Activated CD4-positive, CD25-positive, alpha-beta regulatory T cell (primary cell): ENCODE measurements around the gene CDH4.

Experiments used
- DNase-seq, 4 experiments: peaks; one replicate each; lab custom pipeline; 2025; lab: John Stamatoyannopoulos, UW

Gene CDH4

DNA sequence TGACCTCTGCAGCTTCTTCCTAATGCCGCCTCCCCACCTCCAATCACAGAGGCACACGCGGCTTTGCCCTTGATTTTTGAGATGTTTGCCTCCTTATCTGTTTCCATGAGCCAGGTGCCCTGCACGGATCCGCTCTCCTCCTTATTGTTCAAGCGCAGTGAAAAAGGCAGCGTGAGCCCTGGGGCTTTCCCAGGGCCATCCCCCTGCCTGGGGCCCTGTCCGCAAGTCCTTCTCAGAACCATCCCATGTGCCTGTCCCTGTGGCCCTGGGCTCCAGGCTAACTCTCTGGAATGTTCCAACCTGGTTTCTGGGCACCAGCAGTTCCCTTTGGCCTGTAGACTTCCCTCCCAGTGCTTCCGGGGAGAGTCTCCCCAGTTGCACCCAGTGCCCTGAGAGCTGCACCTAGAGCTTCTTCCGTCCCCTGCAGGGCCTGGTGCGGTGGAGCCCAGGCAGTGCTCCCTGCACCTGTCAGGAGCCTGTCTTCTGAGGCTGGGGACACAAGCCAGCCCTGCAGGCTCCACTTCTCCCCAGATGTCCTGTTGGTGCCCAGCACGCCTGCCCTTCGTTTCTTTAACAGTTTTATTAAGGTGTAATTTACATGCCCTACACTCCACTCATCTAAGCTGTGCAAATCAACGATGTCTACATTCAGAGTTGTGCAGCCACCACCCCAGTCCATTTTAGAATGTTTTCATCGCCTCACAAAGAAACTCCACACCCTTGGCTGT, 330.3 kb downstream of the CDH4 start:
- DNase-seq = no peak

DNA sequence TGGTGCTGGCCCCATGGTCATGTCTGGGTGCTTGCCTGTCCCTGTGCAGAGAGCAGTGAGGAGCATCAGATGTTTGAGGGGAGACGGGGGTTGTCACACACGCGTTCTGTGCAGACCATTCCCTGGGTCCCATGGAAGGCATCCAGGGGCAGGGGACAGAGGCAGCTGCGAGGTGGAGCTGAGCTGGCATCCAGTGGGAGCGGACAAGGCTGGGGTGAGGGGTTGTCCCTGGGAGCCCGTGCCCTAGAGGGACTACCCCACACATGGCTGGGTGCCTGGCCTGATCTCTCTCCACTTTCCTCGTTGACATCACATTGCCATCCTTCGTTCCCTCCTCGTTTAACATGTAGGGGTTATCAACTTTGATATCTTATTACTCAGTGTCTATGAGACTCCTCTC, 331.3 kb downstream of the CDH4 start:
- no peak for DNase-seq

DNA sequence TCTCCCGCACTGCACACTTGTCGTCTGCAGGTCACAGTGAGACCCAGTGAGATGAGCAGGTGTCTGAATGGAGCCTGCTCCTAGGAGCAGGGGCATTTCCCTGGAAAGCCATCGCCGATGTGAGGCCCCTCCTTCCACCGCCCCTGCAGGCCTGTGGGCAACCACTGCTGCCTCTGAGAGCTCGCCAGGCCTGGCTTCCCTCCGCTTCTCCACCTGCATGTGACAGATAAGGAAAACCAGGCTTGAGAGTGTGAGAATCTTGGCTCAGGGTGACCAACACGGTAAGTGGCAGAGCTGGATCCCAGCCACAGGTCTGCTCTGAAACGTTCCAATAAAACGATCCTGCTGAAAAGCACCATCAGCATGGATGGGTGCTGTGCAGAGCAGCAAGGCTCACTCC, 332.8 kb downstream of the CDH4 start:
- no peak for DNase-seq

DNA sequence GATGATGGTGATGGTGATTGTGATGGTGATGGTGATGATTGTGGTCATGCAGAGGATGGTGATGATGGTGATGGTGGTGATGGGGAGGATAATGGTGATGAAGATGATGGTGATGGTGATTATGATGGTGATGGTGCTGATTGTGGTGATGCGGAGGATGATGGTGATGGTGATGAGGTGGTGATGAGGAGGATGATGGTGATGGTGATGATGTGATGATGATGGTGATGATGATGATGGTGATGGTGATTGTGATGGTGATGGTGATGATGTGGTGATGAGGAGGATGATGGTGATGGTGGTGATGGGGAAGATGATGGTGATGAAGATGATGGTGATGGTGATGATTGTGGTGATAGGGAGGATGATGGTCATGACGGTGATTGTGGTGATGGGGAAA, 333.7 kb downstream of the CDH4 start:
- DNase-seq = no peak

GRCh38 chr20:61587036-61587435, 335.0 kb downstream of the CDH4 start:
- no peak for DNase-seq

DNA sequence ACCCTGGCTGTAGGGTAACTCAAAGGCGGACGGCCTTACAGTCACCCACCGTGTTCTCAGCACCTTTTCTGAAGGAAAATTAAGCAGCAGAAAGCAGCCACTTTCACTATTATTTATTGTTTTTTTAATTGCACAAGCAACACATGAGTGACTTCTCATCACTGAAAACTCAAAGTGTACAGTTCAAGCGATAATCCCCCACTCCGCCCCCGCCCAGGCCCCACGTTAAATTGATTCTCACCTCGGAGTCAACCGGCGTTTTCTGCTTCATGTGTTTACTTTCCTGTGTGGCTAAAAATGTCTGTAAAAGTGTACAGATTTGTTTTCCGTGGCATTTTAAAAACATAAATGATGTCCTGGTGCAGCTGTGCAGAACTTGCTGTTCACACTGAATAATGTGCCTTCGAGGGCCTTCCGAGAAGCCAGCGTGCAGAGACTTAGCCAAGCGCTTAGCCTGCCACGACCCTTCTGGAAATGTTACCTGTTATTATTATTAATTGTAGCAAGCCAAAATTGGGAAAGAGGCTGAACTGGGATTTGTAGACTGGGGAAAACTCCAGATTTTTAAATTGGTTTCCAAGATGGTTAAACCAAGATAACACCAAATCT, 335.7 kb downstream of the CDH4 start:
- DNase-seq = no peak

DNA sequence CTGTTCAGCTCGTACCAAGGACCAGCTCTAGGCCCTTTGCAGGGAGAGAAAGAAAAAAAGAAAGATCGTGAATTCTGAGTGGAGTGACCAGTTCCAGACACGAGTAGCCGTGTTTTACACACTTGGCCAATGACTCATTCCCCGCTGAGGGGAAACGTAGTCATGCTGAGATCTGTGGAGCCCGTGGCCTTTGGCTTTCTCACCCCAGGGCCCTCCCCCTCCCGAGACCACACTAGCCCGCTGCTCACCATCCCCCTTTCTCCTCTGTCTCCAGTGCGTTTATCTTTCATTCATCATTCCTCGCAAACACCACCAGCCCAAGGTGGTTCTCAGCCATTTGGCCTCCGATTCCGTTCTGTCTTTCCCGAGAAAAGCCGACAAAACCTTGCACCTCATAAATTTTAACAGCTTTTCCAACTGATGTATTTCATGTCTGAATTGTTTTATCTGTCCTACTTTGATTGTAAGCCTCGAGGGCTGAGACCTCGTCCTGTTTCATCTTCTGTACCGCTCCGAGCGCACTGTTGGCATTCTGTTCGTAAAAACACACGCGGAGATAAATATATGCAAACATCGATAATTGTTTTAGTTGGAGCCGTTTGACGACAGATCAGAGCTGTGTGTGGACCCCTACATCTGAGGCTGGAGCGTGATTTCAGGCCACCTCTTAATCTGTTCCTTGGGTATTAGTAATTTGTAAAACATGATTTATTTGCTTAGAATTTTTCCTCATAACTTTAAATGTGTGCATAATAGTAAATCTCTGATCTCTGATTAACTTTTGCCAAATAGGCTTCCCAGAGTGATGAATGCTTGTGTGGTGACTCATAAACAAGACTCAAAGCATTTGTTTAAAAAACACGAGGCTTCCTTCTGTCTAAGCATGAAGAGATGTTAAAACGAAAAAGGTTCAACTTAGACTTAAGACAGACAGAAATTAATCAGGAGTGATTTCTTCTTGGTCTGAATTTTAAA, 336.6 kb downstream of the CDH4 start:
- no peak for DNase-seq

DNA sequence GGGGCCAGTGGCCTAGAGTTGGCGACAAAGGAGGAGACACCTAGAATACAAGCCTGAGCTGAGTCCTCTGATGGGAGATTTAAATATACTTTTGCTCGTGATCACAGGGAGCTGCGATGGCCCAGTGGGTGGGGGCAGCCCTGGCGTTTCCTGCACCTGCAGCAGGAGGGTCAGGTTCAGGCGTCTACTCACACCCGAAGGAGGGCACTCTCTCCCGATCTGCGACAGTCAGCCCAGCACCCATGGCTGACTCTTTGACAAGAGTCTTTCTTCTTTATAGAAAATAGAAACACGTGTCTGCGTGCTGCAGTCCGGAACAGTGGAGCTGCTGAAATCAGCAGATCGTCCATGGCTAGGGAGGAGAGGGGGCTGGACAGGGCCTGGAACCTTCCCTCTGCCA, 338.2 kb downstream of the CDH4 start:
- no peak for DNase-seq

DNA sequence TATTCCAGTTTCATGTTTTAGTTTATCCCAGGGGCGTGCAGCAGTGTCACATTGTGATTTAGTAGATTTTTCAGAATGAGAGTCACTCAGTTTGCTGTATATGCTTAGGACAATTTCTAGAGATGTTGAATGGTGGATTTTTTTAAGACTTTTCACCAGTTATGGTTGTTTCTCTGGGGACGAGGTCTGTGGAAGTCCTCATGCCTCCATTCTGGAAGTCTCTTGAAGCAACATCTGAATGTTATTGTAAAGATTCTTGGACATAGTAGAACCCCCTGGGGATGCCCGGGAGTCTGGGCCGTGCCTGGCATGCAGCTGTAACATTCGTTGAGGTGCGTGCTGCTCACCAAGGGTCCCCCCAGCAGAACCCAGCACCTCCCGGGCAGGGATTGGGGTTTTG, 341.5 kb downstream of the CDH4 start:
- DNase-seq = no peak

- DNase-seq = no peak
Observed at GRCh38 chr20:61594198-61594597, 342.1 kb downstream of the CDH4 start.

GRCh38 chr20:61595216-61595615, 343.2 kb downstream of the CDH4 start:
- DNase-seq = no peak

GRCh38 chr20:61596687-61597330, 344.7 kb downstream of the CDH4 start:
- no peak for DNase-seq

DNA sequence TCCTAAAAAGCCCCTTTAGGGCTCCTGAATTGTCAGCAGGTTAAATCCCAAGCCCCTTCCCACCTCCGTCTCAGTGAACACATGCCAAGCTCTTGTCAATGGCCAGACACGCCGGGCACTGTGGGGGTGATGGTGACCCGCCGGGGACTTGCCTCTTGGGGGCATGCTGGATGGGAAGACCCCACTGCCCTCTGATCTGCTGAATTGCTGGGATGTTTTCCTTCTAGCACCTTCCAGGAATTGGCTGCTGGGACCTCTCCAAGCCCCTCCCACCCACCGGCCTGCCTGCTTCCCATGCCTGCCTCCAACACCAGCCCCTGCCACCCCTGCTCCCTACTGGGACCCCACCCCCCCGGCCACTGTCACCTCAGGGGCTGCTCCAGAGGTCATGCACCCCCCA, 345.9 kb downstream of the CDH4 start:
- no peak for DNase-seq

GRCh38 chr20:61598586-61598985, 346.5 kb downstream of the CDH4 start:
- DNase-seq = no peak

DNA sequence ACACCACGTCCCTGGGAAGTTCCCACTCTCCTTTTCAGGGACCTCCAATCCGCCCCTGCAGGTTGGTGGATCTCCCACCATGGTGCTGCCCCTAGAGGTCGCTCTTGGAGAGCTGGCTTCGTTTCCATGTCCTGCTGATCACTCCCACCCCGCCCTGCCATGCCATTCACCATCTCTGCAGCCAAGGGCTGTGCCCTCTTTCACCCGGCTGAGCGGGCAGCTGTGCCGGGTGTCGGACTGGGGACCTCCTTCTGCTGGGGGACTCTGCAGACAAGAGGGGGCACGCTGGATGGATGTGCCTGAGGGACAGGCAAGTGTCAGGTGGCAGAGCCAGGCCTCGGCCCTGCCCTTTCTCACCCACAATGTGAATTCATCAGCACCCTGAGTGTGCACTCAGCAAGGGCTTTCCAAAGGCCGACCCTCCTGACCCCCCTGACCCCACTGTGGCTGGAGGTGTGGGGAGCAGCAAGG, 347.0 kb downstream of the CDH4 start:
- DNase-seq = no peak

GRCh38 chr20:61599541-61599992, 347.5 kb downstream of the CDH4 start:
- no peak for DNase-seq

DNA sequence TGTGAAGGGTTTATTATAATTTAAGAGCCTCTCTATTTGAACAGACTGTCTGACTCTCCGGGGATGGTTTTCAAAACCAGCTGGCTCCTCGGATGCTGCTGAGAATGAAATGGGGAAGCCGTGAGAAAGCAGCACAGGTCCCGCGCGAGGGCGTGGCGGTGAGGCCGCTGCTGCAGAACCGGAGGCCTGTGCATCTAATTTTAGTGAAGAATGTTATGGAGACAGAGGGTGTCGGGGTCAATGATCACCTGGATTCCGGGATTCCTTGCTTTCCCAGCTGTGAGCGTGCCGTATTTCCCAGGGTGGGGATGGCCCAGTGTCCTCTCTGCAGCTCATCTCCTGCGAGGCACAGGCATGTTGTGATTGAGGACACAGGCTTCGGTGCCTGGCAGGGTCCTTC, 348.0 kb downstream of the CDH4 start:
- DNase-seq = no peak

DNA sequence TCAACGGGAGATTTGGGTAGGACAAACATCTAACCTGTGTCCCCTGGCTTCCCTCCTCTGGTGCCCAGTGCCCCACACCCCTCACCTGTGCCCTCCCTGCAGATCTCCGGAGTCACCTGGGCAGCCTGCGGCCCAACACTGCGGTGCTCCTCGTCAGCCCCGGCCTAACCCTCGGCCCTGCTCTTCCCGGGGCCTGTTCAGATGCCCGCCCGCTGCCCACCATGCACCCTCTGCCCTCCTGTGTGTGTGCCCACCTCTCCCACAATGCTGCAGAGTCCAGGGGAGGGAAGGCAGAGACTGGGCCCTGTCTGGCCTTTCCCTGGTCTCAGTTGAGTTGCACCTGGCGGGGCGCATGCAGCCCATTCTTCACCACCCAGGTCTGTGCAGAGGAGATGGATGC, 349.3 kb downstream of the CDH4 start:
- no peak for DNase-seq

DNA sequence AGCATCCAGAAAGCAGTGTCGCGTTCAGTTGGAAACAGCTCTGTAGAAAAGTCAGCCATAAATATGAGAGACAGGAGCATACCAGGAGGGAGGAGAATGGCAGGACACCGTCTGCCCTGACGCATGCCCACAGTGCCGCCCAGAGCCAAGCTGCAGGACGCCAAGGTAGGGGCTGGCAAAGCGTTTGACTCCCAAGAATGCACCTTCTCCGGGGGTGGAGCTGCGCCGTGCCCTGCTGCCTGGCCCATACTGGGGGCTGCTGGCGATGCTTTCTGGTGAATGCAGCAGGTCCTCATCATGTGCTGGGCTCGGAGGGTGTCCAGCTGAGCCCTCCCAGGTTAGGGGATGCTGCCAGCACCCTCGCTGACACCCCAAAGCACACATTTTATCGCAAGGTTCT, 349.8 kb downstream of the CDH4 start:
- no peak for DNase-seq

- no peak for DNase-seq
Observed at GRCh38 chr20:61603715-61604114, 351.7 kb downstream of the CDH4 start.

- no peak for DNase-seq
Observed at GRCh38 chr20:61604549-61604948, 352.5 kb downstream of the CDH4 start.

DNA sequence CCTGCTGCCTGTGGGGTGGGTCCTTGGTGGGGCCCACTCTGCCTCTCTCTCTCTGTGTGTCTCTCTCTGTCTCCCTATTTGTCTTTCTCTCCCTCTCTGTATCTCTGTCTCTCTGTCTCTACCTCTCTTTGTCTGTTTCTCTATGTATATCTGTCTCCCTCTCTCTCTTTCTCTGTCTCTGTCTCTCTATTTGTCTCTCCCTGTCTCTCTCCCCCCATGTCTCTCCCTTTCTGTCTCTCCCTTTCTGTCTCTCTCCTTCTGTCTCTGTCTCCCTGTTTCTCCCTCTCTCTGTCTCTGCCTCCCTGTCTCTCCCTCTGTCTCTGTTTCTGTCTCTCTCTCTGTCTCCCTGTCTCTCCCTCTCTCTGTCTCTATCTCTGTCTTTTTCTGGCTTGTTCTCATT, 353.2 kb downstream of the CDH4 start:
- DNase-seq = no peak
